ENCODE data around the gene STAT3.
A peak's percentile ranks its signal among the peaks of the same experiment; 100 is the strongest.
"Not testable (repeated sequence)": the region's sequence is repeated elsewhere in the genome, so short reads cannot be mapped to it uniquely, and the experiment has no call there.

STAT3 gene

GRCh38 chr17:42312285-42313130 is 75.7 kb downstream of the STAT3 start:
- DNase-seq = peak; percentile 67

- DNase-seq = no peak
Measured at GRCh38 chr17:42312035-42312284, 76.3 kb downstream of the STAT3 start.

GRCh38 chr17:42311240-42312034 is 76.8 kb downstream of the STAT3 start:
- DNase-seq = no peak

GRCh38 chr17:42310787-42311215 is 77.4 kb downstream of the STAT3 start:
- no peak for DNase-seq

- no peak for DNase-seq
Measured at GRCh38 chr17:42309986-42310786, 78.1 kb downstream of the STAT3 start.

GRCh38 chr17:42309142-42309541 is 79.1 kb downstream of the STAT3 start:
- no peak for DNase-seq

- DNase-seq = no peak
Measured at GRCh38 chr17:42308446-42308845, 79.8 kb downstream of the STAT3 start.

GRCh38 chr17:42307362-42307927 is 80.8 kb downstream of the STAT3 start:
- DNase-seq = no peak

- DNase-seq = no peak
Measured at GRCh38 chr17:42306385-42306667, 81.9 kb downstream of the STAT3 start.

- no peak for DNase-seq
Measured at GRCh38 chr17:42305543-42306384, 82.5 kb downstream of the STAT3 start.

GRCh38 chr17:42305031-42305330 is 83.3 kb downstream of the STAT3 start:
- DNase-seq = not testable (repeated sequence)

- DNase-seq = no peak
Measured at GRCh38 chr17:42304187-42305030, 83.8 kb downstream of the STAT3 start.

- DNase-seq = no peak
Measured at GRCh38 chr17:42303694-42304093, 84.5 kb downstream of the STAT3 start.

GRCh38 chr17:42301022-42301421 is 87.2 kb downstream of the STAT3 start:
- DNase-seq = no peak

- DNase-seq = not testable (repeated sequence)
Measured at GRCh38 chr17:42299913-42300312, 88.3 kb downstream of the STAT3 start.

- not testable (repeated sequence) for DNase-seq
Measured at GRCh38 chr17:42299361-42299760, 88.9 kb downstream of the STAT3 start.

- not testable (repeated sequence) for DNase-seq
Measured at GRCh38 chr17:42297775-42298174, 90.5 kb downstream of the STAT3 start.

- no peak for DNase-seq
Measured at GRCh38 chr17:42296012-42296411, 92.2 kb downstream of the STAT3 start.

- DNase-seq = no peak
Measured at GRCh38 chr17:42294469-42295398, 93.5 kb downstream of the STAT3 start.

GRCh38 chr17:42291129-42291528 is 97.1 kb downstream of the STAT3 start:
- DNase-seq = no peak

All from effector CD4-positive, alpha-beta T cell (primary cell).